SK-N-SH treated with all-trans-retinoic acid at 6 μM for 48 hours (cell line): ENCODE results near the gene ATRN.

Experiments
- ATAC-seq: fragments of 200-7000 bp; cut with Tn5 transposase; 3 replicates; pipeline ENCODE4 v1.9.1; 2020; ENCODE audit warnings: mild to moderate bottlenecking, moderate library complexity
- ARNTL ChIP-seq: fragments of 450-650 bp; formaldehyde crosslinking; IDR thresholded peaks from 2 replicates; pipeline ENCODE4 v1.5.0; 2020; ENCODE audit warnings: low read depth, mild to moderate bottlenecking, moderate library complexity, borderline replicate concordance
- BACH2 ChIP-seq: fragments of 250-450 bp; sonication (Bioruptor Pico); IDR thresholded peaks from 2 replicates; pipeline ENCODE4 v1.9.0; 2021; ENCODE audit warnings: mild to moderate bottlenecking, borderline replicate concordance
- ESRRG ChIP-seq: fragments of 250-450 bp; sonication (Bioruptor Pico); IDR thresholded peaks from 2 replicates; pipeline ENCODE4 v1.6.1; 2021; ENCODE audit warnings: mild to moderate bottlenecking
- GLIS3 ChIP-seq: fragments of 250-450 bp; sonication (Bioruptor Pico); IDR thresholded peaks from 2 replicates; pipeline ENCODE4 v1.5.0; 2020; ENCODE audit warnings: mild to moderate bottlenecking, moderate library complexity
- ISL1 ChIP-seq: fragments of 250-450 bp; sonication (Bioruptor Pico); IDR thresholded peaks from 2 replicates; pipeline ENCODE4 v2.1.2; 2022; ENCODE audit warnings: mild to moderate bottlenecking, moderate library complexity
- PPARA ChIP-seq: fragments of 250-450 bp; sonication (Bioruptor Pico); IDR thresholded peaks from 2 replicates; pipeline ENCODE4 v1.5.0; 2020; ENCODE audit warnings: mild to moderate bottlenecking, borderline replicate concordance
- RARB ChIP-seq: fragments of 250-450 bp; sonication (Bioruptor Pico); IDR thresholded peaks from 2 replicates; pipeline ENCODE4 v1.8.0; 2021; ENCODE audit warnings: mild to moderate bottlenecking, moderate library complexity
- TCF4 ChIP-seq: fragments of 250-450 bp; sonication (Bioruptor Pico); IDR thresholded peaks from 2 replicates; pipeline ENCODE4 v1.8.0; 2021; ENCODE audit warnings: mild to moderate bottlenecking, moderate library complexity, borderline replicate concordance
- TOX ChIP-seq: fragments of 250-450 bp; sonication (Bioruptor Pico); IDR thresholded peaks from 2 replicates; pipeline ENCODE4 v1.8.0; 2021; ENCODE audit warnings: mild to moderate bottlenecking, moderate library complexity, borderline replicate concordance
- TSHZ2 ChIP-seq: fragments of 250-450 bp; sonication (Bioruptor Pico); IDR thresholded peaks from 2 replicates; pipeline ENCODE4 v1.5.0; 2020; ENCODE audit warnings: mild to moderate bottlenecking, moderate library complexity
- ZFP3 ChIP-seq: fragments of 250-450 bp; sonication (Bioruptor Pico); IDR thresholded peaks from 2 replicates; pipeline ENCODE4 v1.5.0; 2020; ENCODE audit warnings: mild to moderate bottlenecking, moderate library complexity
- ZFP30 ChIP-seq: fragments of 450-650 bp; formaldehyde crosslinking; IDR thresholded peaks from 2 replicates; pipeline ENCODE4 v1.5.0; 2022; ENCODE audit warnings: mild to moderate bottlenecking, moderate library complexity
- ZNF70 ChIP-seq: fragments of 450-650 bp; formaldehyde crosslinking; IDR thresholded peaks from 2 replicates; pipeline ENCODE4 v1.5.0; 2020; ENCODE audit warnings: mild to moderate bottlenecking, moderate library complexity
- ZNF8 ChIP-seq: fragments of 450-650 bp; formaldehyde crosslinking; IDR thresholded peaks from 2 replicates; pipeline ENCODE4 v1.5.0; 2020; ENCODE audit warnings: mild to moderate bottlenecking, moderate library complexity
- TF ChIP-seq, protein P1 (sequence below): fragments of 250-450 bp; sonication (Bioruptor Pico); IDR thresholded peaks from 2 replicates; pipeline ENCODE4 v1.8.0; 2020; ENCODE audit warnings: mild to moderate bottlenecking, moderate library complexity, borderline replicate concordance
- TF ChIP-seq, protein P2 (sequence below): fragments of 250-450 bp; sonication (Bioruptor Pico); IDR thresholded peaks from 2 replicates; pipeline ENCODE4 v1.5.1; 2020; ENCODE audit warnings: low read depth, mild to moderate bottlenecking, moderate library complexity
- TF ChIP-seq, protein P3 (sequence below): fragments of 250-450 bp; sonication (Bioruptor Pico); IDR thresholded peaks from 2 replicates; pipeline ENCODE4 v1.8.0; 2021; ENCODE audit warnings: low read depth, mild to moderate bottlenecking, moderate library complexity, borderline replicate concordance

The ATRN gene

DNA sequence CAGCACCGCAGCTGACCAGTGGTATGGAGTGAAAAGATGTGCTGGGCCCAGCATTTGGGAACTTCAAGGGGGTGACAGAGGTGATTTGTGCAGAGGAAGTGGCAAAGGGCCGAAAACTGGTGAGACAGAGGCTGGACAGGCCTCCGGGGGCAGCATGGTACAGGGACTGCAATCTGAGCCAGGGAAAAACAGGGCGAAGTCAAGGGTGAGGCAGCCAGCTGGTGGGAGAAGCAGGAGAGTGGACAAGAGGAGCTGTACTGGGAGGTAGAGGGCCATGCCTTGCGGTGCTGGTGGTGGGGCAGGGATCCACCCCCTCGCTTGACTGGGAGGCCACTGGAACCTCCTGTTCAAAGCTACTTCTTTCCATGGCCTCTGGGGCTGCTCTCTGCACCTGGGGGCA lies 199.7 kb downstream of the ATRN start:
- no peak for TF ChIP-seq ARNTL (CRISPR knock-in tag)
- no peak for TF ChIP-seq TOX (CRISPR knock-in tag)
- TF ChIP-seq, protein P1, sequence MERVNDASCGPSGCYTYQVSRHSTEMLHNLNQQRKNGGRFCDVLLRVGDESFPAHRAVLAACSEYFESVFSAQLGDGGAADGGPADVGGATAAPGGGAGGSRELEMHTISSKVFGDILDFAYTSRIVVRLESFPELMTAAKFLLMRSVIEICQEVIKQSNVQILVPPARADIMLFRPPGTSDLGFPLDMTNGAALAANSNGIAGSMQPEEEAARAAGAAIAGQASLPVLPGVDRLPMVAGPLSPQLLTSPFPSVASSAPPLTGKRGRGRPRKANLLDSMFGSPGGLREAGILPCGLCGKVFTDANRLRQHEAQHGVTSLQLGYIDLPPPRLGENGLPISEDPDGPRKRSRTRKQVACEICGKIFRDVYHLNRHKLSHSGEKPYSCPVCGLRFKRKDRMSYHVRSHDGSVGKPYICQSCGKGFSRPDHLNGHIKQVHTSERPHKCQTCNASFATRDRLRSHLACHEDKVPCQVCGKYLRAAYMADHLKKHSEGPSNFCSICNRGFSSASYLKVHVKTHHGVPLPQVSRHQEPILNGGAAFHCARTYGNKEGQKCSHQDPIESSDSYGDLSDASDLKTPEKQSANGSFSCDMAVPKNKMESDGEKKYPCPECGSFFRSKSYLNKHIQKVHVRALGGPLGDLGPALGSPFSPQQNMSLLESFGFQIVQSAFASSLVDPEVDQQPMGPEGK (CRISPR knock-in tag), result no peak
- no peak for TF ChIP-seq PPARA
- no peak for TF ChIP-seq BACH2
- TF ChIP-seq, protein P2, sequence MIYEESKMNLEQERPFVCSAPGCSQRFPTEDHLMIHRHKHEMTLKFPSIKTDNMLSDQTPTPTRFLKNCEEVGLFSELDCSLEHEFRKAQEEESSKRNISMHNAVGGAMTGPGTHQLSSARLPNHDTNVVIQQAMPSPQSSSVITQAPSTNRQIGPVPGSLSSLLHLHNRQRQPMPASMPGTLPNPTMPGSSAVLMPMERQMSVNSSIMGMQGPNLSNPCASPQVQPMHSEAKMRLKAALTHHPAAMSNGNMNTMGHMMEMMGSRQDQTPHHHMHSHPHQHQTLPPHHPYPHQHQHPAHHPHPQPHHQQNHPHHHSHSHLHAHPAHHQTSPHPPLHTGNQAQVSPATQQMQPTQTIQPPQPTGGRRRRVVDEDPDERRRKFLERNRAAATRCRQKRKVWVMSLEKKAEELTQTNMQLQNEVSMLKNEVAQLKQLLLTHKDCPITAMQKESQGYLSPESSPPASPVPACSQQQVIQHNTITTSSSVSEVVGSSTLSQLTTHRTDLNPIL (CRISPR knock-in tag), result no peak
- TF ChIP-seq TCF4 (CRISPR knock-in tag), result no peak
- TF ChIP-seq ZFP3 (CRISPR knock-in tag), result no peak
- no peak for TF ChIP-seq ZNF70
- peak; percentile 46 for ATAC-seq

- TF ChIP-seq RARB (CRISPR knock-in tag) (no peak), TSHZ2 (CRISPR knock-in tag) (no peak), ZFP30 (CRISPR knock-in tag) (no peak), GLIS3 (CRISPR knock-in tag) (no peak), ESRRG (no peak), ZNF70 (no peak), ZFP3 (CRISPR knock-in tag) (no peak), PPARA (no peak), ZNF8 (CRISPR knock-in tag) (no peak), BACH2 (no peak), ARNTL (CRISPR knock-in tag) (no peak)
- TF ChIP-seq, protein P3, sequence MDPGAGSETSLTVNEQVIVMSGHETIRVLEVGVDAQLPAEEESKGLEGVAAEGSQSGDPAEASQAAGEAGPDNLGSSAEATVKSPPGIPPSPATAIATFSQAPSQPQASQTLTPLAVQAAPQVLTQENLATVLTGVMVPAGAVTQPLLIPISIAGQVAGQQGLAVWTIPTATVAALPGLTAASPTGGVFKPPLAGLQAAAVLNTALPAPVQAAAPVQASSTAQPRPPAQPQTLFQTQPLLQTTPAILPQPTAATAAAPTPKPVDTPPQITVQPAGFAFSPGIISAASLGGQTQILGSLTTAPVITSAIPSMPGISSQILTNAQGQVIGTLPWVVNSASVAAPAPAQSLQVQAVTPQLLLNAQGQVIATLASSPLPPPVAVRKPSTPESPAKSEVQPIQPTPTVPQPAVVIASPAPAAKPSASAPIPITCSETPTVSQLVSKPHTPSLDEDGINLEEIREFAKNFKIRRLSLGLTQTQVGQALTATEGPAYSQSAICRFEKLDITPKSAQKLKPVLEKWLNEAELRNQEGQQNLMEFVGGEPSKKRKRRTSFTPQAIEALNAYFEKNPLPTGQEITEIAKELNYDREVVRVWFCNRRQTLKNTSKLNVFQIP (CRISPR knock-in tag), result no peak
- TF ChIP-seq, protein P2 (CRISPR knock-in tag), result no peak
Measured at GRCh38 chr20:3670945-3671344, 200.1 kb downstream of the ATRN start.

DNA sequence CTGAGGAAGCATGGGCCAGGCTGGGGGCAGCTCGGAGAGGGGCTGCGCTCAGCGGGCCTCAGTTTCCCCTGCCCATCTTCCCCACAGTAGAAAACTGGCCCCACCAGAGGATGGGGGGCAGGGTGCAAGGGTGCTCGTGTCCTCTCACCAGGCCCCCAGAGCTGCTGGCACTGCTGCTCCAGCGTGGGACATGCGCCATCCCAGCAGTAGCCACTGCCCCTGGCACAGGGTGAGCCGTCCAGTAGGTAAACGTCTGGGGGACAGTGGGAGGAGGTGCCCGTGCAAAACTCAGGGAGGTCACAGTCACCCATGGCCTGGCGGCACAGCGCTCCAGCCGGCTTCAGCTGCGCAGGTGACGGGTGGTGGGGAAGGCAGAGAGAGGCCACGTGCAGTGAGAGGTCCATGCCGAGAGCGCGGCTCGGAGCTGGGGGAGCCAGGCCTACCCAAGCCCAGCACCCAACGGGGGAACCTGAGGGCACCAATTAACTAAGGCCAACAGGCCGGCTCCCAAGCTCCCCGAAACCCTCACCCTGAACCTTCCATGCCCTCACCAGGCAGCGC lies 201.2 kb downstream of the ATRN start:
- TF ChIP-seq TOX (CRISPR knock-in tag) (no peak), ESRRG (no peak), GLIS3 (CRISPR knock-in tag) (no peak), ZFP3 (CRISPR knock-in tag) (no peak)
- no peak for ATAC-seq

More at GRCh38 chr20:3670945-3671344, 200.1 kb downstream of the ATRN start:
- no peak for ATAC-seq

DNA sequence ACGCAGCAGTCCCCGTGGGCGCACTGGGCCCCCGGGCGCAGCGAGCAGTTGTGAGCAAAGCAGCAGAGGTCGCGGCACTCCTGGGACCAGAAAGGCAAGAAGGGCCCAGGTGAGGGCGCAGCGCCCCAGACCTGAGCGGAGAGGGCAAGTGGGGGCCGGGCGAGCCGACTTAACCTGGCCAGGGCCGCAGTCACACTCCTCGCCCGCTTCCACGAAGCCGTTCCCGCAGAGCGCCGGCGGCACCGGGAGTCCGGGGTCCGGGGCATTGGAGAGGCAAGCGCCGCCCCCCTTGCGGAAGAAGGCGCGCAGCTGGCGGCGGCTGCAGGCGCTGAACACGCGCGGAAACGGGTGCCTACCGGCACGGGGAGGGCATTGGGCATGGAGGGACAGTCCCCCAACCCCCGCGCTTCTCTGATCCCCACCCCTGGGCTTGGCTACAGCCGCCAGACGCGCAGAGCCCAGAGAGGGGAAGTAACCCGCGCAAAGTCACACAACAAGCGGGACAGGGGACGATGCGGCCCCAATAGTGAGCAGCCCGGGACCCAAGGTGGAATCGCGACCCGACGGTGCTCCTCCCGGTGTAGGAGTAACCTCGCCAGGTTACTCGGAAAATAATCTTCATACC lies 201.8 kb downstream of the ATRN start:
- no peak for ATAC-seq
- TF ChIP-seq ISL1 (no peak), TCF4 (CRISPR knock-in tag) (no peak), TOX (CRISPR knock-in tag) (no peak), BACH2 (no peak), ZFP30 (CRISPR knock-in tag) (no peak), ZNF70 (no peak)
